AG04450 (cell line): ENCODE data around the gene LRIG1. TPM values are rescaled to one million over a fixed set of nuclear protein-coding genes. Genes with fewer than 3 reads are reported as not detected.

ENCODE experiments used
- CTCF ChIA-PET: fragments of 300-600, 350-600 bp; formaldehyde crosslinking; extraction: SDS; loops from one replicate; lab custom pipeline; 2022; ENCODE audit warnings: antibody characterized with exemption, inconsistent platforms; lab: Charles Lee
- POLR2A ChIA-PET: fragments of 350-600 bp; formaldehyde crosslinking; extraction: SDS; loops from one replicate; lab custom pipeline; 2021; ENCODE audit warnings: antibody characterized with exemption, inconsistent platforms; lab: Yijun Ruan, JAX
- DNase-seq: peaks from one replicate; pipeline ENCODE4 v3.0.0-alpha.2; 2011; ENCODE audit warnings: low read depth, low spot score
- H3K27ac ChIP-seq: one replicate; pipeline ENCODE4 v1.5.1; 2012; ENCODE audit warnings: low read depth, low read length, control low read depth
- H3K27me3 ChIP-seq: one replicate; pipeline ENCODE4 v1.6.0; 2012; ENCODE audit warnings: low read length; ENCODE audit not compliant: control insufficient read depth, insufficient read depth
- H3K4me3 ChIP-seq: 2 replicates; pipeline ENCODE4 v1.5.1; 2011; ENCODE audit warnings: mild to moderate bottlenecking, low read depth, low read length, control low read depth
- H3K9me3 ChIP-seq: 2 replicates; pipeline ENCODE4 v1.5.1; 2012; ENCODE audit warnings: low read length; ENCODE audit not compliant: control insufficient read depth, insufficient read depth
- polyA plus RNA-seq: library from polyadenylated mRNA; depleted of rRNA; stranded (reverse); fragments of >200 nt; gene quantifications from 2 replicates; pipeline ENCODE4 v1.2.3, GENCODE V29; 2011
- TF ChIP-seq, protein P1 (sequence below): IDR thresholded peaks from 2 replicates; pipeline ENCODE4 v1.5.1; 2011; ENCODE audit warnings: low read depth, low read length, control low read depth, inconsistent platforms

Gene LRIG1
- polyA plus RNA-seq, 1 experiment = 68.3 TPM

- no peak for DNase-seq
- Histone ChIP-seq H3K9me3 (no peaks in the 10 kb centered on the region), H3K27me3 (no peaks in the 10 kb centered on the region), H3K4me3 (no peak overlapping the region), H3K27ac (no peak overlapping the region)
- TF ChIP-seq, protein P1, sequence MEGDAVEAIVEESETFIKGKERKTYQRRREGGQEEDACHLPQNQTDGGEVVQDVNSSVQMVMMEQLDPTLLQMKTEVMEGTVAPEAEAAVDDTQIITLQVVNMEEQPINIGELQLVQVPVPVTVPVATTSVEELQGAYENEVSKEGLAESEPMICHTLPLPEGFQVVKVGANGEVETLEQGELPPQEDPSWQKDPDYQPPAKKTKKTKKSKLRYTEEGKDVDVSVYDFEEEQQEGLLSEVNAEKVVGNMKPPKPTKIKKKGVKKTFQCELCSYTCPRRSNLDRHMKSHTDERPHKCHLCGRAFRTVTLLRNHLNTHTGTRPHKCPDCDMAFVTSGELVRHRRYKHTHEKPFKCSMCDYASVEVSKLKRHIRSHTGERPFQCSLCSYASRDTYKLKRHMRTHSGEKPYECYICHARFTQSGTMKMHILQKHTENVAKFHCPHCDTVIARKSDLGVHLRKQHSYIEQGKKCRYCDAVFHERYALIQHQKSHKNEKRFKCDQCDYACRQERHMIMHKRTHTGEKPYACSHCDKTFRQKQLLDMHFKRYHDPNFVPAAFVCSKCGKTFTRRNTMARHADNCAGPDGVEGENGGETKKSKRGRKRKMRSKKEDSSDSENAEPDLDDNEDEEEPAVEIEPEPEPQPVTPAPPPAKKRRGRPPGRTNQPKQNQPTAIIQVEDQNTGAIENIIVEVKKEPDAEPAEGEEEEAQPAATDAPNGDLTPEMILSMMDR = no peak
- ChIA-PET POLR2A (no interaction called here), CTCF (no interaction called here)
These were observed 118.7 kb downstream of the LRIG1 start for GRCh38 chr3:66382142-66382541.

DNA sequence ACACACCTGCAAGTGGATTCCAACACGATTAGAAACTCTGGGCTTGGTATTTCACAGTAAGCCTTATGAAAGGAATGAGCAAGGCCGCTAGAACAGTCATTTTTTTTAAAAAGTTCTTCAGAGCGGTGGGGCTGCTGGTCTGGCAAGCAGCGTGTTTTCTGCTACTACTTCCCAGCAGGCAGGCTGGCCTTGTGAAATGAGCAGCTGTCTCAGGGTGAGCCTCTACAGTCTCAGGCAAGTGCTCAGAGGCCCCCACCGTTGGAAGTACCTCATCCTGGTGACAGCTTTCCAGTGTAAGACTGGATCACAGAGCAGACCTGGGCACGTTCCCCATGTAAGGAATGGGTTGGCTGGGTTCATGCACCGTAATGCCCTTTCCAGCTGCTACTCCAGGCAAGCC is 119.2 kb downstream of the LRIG1 start:
- H3K4me3 ChIP-seq = no peak overlapping the region
- DNase-seq = no peak
- no peak overlapping the region for H3K27ac ChIP-seq
- H3K27me3 ChIP-seq = no peaks in the 10 kb centered on the region
- H3K9me3 ChIP-seq = no peaks in the 10 kb centered on the region
- POLR2A ChIA-PET = no interaction called here
- CTCF ChIA-PET = no interaction called here
- TF ChIP-seq, protein P1 = no peak

DNA sequence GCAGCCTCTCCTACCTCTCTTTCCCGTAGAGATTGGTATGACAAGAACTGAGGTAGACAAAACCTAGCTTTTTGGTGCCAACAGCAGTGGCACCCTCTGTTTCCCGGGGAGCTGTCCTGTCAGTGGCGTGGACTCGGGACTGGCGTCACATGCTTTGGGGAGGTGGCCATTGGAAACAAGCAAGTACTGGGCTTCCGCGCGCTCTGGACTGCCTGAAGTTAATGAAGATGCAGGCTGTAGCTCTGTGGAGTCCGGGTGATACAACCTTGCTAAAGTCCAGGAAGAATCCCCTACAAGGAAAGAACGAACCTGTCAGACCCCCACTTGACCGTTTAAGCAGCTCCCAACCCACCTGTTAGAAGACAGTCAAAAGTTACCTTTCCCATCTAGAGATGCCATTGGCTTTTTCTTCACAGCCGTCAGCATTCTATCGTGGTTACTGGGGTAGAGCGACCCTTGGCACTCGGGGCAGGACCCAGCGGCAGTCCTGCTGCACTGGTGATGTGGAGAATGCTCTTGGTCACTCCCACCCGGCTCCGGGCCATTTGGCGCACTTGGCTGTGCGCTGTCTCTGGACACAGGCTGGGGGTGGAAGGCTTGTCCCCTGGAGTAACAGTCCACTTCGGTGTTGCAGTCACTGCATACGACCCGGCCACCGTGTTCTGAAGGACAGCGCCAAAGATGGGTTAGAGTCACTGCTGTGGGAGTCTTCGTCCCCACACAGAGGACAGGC is 120.5 kb downstream of the LRIG1 start:
- ChIA-PET CTCF (no interaction called here), POLR2A (interaction anchor here (0.7 kb wide), 1 partner anchor 17 kb away, joined by 3 read pairs; no protein-coding TSS in a partner anchor)
- DNase-seq = no peak
- Histone ChIP-seq H3K9me3 (no peaks in the 10 kb centered on the region), H3K27ac (no peak overlapping the region), H3K27me3 (no peaks in the 10 kb centered on the region), H3K4me3 (no peak overlapping the region)
- TF ChIP-seq, protein P1 = no peak

DNA sequence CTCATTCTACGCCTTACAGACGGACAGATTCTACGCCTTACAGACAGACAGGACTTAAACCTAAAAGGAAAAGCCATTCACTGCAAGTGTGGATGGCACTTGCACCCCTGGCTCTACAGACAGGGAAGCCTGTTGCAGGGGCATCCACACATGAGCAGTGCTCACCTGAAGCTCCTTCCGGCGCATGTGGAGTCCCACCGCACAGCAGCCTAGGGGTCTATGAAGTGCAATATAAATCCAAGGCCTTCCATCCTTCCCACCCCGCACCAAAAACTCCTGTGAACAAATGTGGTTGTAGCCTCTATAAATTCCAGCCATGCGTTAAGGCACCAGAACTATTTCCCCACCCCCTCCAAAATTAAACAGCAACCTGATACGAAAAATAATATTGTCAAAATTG is 121.3 kb downstream of the LRIG1 start:
- H3K27me3 ChIP-seq = no peaks in the 10 kb centered on the region
- H3K9me3 ChIP-seq = no peaks in the 10 kb centered on the region
- TF ChIP-seq, protein P1 = no peak
- H3K4me3 ChIP-seq = no peak overlapping the region
- ChIA-PET POLR2A (no interaction called here), CTCF (interaction anchor here (2.0 to 2.9 kb wide), 2 partner anchors 12 to 28 kb away, joined by 8 to 13 read pairs; no protein-coding TSS in a partner anchor)
- peak overlapping the region; percentile 2 for H3K27ac ChIP-seq
- no peak for DNase-seq

DNA sequence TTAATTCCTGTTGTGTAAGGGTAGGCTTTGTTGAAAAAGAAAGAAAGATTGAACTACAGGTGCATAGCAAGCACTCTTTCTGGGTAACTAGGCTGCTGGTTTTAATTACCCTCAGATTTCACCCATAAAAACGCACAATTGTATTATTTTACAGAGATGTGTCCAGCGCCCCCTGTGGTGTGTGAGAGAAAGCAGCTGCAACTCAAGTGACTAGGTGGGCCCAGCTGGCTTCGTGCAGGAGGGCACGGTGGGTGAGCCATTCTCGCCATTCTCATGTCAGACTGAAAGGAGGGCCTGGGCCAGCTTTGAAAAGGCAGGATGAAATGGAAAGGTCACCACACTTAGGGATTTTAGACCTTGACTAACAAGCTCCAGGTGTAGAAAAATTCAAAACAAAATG is 122.6 kb downstream of the LRIG1 start:
- no peak overlapping the region for H3K27ac ChIP-seq
- CTCF ChIA-PET = interaction anchor here (0.6 to 2.9 kb wide), 18 partner anchors 9 to 135 kb away, joined by 3 to 13 read pairs (median 4); no protein-coding TSS in a partner anchor
- TF ChIP-seq, protein P1 = peak; percentile 55
- no peaks in the 10 kb centered on the region for H3K9me3 ChIP-seq
- no peaks in the 10 kb centered on the region for H3K27me3 ChIP-seq
- DNase-seq = no peak
- POLR2A ChIA-PET = no interaction called here
- no peak overlapping the region for H3K4me3 ChIP-seq
